Right lobe of liver (tissue), 6 donors: Measurements from ENCODE around the gene SIK2. TPM values are rescaled to one million over a fixed set of nuclear protein-coding genes. Genes with fewer than 3 reads are reported as not detected.
A peak's percentile ranks its signal among the peaks of the same experiment; 100 is the strongest.
"Not testable (repeated sequence)": the region's sequence is repeated elsewhere in the genome, so short reads cannot be mapped to it uniquely, and the experiment has no call there.

Experiments used
- ATAC-seq, 4 donors: fragments of 200-7000 bp; cut with Tn5 transposase; one replicate each; pipeline ENCODE4 v1.9.1; 2020; ENCODE audit warnings: mild to moderate bottlenecking in 4 of 4, moderate library complexity in 4 of 4
- DNase-seq, 3 donors: peaks; one replicate each; pipeline ENCODE4 v3.0.0-alpha.2; 2020
- H3K27ac ChIP-seq, 3 donors: fragments of 200-600 bp; one replicate each; pipeline ENCODE4 v1.8.0; 2022
- H3K27me3 ChIP-seq, 2 donors: fragments of 200-600 bp; one replicate each; pipeline ENCODE4 v1.8.0; 2022
- H3K36me3 ChIP-seq, 4 donors: fragments of 200-600 bp; sonication (generic) in 1 of 4; one replicate each; pipeline versions ENCODE4 v1.5.1 to v1.8.0; 2017 to 2022; ENCODE audit warnings: control low read depth in 1 of 4
- H3K4me1 ChIP-seq, 4 donors: fragments of 200-600 bp; sonication (generic) in 1 of 4; one replicate each; pipeline versions ENCODE4 v1.5.1 to v1.8.0; 2017 to 2022; ENCODE audit warnings: control low read depth in 1 of 4
- H3K4me3 ChIP-seq, 3 donors: fragments of 200-600 bp; one replicate each; pipeline ENCODE4 v1.8.0; 2022
- H3K9me3 ChIP-seq, 4 donors: fragments of 200-600 bp; sonication (generic) in 1 of 4; one replicate each; pipeline versions ENCODE4 v1.5.1 to v1.8.0; 2017 to 2022; ENCODE audit warnings: control low read depth in 1 of 4
- CTCF ChIP-seq, 4 donors: fragments of 200-600 bp in 3 of 4; fragments of 450-650 bp in 1 of 4; IDR thresholded peaks; one replicate each; pipeline versions ENCODE4 v1.5.1 to v1.8.0; 2016 to 2022; ENCODE audit warnings: antibody characterized with exemption in 4 of 4, mild to moderate bottlenecking in 2 of 4
- POLR2A ChIP-seq: fragments of 450-650 bp; IDR thresholded peaks from one replicate; pipeline ENCODE4 v1.6.1; 2017; ENCODE audit warnings: antibody characterized with exemption, mild to moderate bottlenecking
- WGBS: methylation state at CpG from one replicate; pipeline ENCODE4 v1.1.6; 2018; ENCODE audit warnings: low coverage, low lambda C conversion rate; ENCODE audit not compliant: insufficient coverage; ENCODE audit errors: missing lambda C conversion rate; 5-methylcytosine and 5-hydroxymethylcytosine counted together
- intact Hi-C, 2 donors: fragments of 100-400 bp; cut with DNase I; formaldehyde crosslinking; loops; one replicate each; pipeline versions ENCODE4 v1.11.2 to v1.14.1; 2022
- total RNA-seq, 6 experiments: library from RNA; depleted of rRNA in 2 of 6; stranded (reverse); fragments of >200 nt in 2 of 6; fragmentation: NEBNext Ultra II Directional in 3 of 6; extraction: Animal tissue kit (Norgen Biotek cat#: 25700) in 3 of 6; gene quantifications; one replicate each; pipeline versions ENCODE4 v1.1.0 to v1.2.4, GENCODE V29; 2016 to 2023
- donor health status: DM: no; HTN: yes; CAD: no.
- donor health status: DM: no; HTN: no; CAD: no.
- donor health status: DM: no; HTN: no; CAD: no.
- donor health status: DM: no; HTN: yes; CAD: no.
- donor health status: DM: no; HTN: yes; CAD: no.

The SIK2 gene
- total RNA-seq, 6 experiments from 2014 or later = 15.4 to 39.5 (median 26.4) TPM

- no peak for TF ChIP-seq CTCF (IDR thresholded peaks at IDR 0.05)
- TF ChIP-seq POLR2A = no peak
- Histone ChIP-seq H3K27me3 (no peaks in the 10 kb centered on the region), H3K9me3 (no peaks in the 10 kb centered on the region), H3K36me3 (peaks cover 0 to 22% (median 6%) of the 10 kb centered on the region in 4 donors), H3K4me3 (peak overlapping the region; percentile 89 to 97 (median 91)), H3K27ac (peak overlapping the region; percentile 88 to 96 (median 95)), H3K4me1 (peaks cover 0 to 21% (median 4%) of the 10 kb centered on the region in 4 donors)
- no peak for DNase-seq
- peak; percentile 32 to 61 (median 56) for ATAC-seq
- 0% methylated on average over 7 of the region's 7 CpGs for whole genome bisulfite sequencing
- intact Hi-C loops = no loop called here
Measured at GRCh38 chr11:111766834-111767142, 164.5 kb downstream of the SIK2 start.

- TF ChIP-seq POLR2A (no peak), CTCF (IDR thresholded peaks at IDR 0.05) (no peak)
- intact Hi-C loops = loop anchor here (5.0 to 10.0 kb wide), 2 partner anchors 33 to 166 kb away; partner anchors contain the start of gene SIK2 (in 1 of the 2)
- no peak for DNase-seq
- H3K4me3 ChIP-seq = no peak overlapping the region
- H3K36me3 ChIP-seq = no peaks in the 10 kb centered on the region
- peaks cover 0 to 46% (median 19%) of the 10 kb centered on the region in 4 donors for H3K4me1 ChIP-seq
- H3K9me3 ChIP-seq = no peaks in the 10 kb centered on the region
- no peaks in the 10 kb centered on the region for H3K27me3 ChIP-seq
- WGBS = 74% methylated on average over 4 of the region's 4 CpGs
- peak overlapping the region in 2 of 3 donors; percentile 11 to 91 for H3K27ac ChIP-seq
- no peak for ATAC-seq
Measured at GRCh38 chr11:111770581-111771134, 168.4 kb downstream of the SIK2 start.

GRCh38 chr11:111771205-111771604 lies 169.0 kb downstream of the SIK2 start:
- peaks cover 0 to 52% (median 22%) of the 10 kb centered on the region in 4 donors for H3K4me1 ChIP-seq
- not testable (repeated sequence) for DNase-seq, ATAC-seq, H3K36me3 ChIP-seq, H3K9me3 ChIP-seq, H3K27me3 ChIP-seq, H3K4me3 ChIP-seq
- intact Hi-C loops = loop anchor here (5.0 to 10.0 kb wide), 2 partner anchors 34 to 166 kb away; partner anchors contain the start of gene SIK2 (in 1 of the 2)
- 87% methylated on average over 5 of the region's 5 CpGs for WGBS
- H3K27ac ChIP-seq = peak overlapping the region in 2 of 3 donors; percentile 11 to 91

- Histone ChIP-seq H3K4me3 (no peak overlapping the region), H3K36me3 (no peaks in the 10 kb centered on the region), H3K9me3 (no peaks in the 10 kb centered on the region), H3K4me1 (peaks cover 0 to 55% (median 23%) of the 10 kb centered on the region in 4 donors), H3K27ac (peak overlapping the region in 2 of 3 donors; percentile 91 to 94), H3K27me3 (no peaks in the 10 kb centered on the region)
- DNase-seq (no peak), ATAC-seq (peak; percentile 3 to 19 (median 6))
- TF ChIP-seq POLR2A = no peak
- intact Hi-C loops = loop anchor here (5.0 to 10.0 kb wide), 2 partner anchors 35 to 168 kb away; partner anchors contain the start of gene SIK2 (in 1 of the 2)
- 19% methylated on average over 2 of the region's 2 CpGs for WGBS
Measured at GRCh38 chr11:111772535-111772934, 170.3 kb downstream of the SIK2 start.

- Histone ChIP-seq H3K9me3 (no peaks in the 10 kb centered on the region), H3K4me1 (peaks cover 0 to 67% (median 30%) of the 10 kb centered on the region in 4 donors), H3K27me3 (no peaks in the 10 kb centered on the region), H3K36me3 (no peaks in the 10 kb centered on the region), H3K4me3 (no peak overlapping the region), H3K27ac (peak overlapping the region; percentile 79 to 94 (median 91))
- intact Hi-C loops = loop anchor here (5.0 to 10.0 kb wide), 2 partner anchors 38 to 170 kb away; partner anchors contain the start of gene SIK2 (in 1 of the 2)
- 30% methylated on average over 6 of the region's 6 CpGs for WGBS
- peak; percentile 41 to 60 (median 56) for ATAC-seq
- DNase-seq = peak; percentile 60 to 83 (median 78)
- TF ChIP-seq CTCF (IDR thresholded peaks at IDR 0.05) = peak in 1 of 4 donors; percentile 9
- TF ChIP-seq POLR2A = no peak
Measured at GRCh38 chr11:111774955-111775710, 172.9 kb downstream of the SIK2 start.
